ENCODE measurements around the gene PCDH7.

The PCDH7 gene

DNA sequence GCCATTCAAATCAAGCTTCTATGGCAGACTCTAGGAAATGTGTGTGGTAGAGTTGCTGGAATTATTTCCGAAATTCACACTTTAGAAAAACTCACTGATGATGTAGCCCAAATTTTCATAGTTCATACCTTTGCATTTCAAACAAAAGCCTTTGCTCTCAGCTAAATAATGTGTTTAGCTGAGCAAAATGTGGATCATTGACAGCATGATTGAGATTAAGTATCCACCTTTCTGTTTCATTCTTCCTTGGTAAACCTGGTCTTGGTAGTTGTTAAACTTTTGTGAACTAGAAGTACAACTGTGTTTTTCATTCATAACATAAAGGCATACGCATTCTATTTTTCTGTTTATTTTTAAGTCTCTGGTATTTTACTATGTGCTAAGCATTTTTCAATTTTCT lies 7.2 kb downstream of the PCDH7 start:
- Histone ChIP-seq H2AFZ (ENCODE audit: low read length) (no peak overlapping the region), H3K4me1 (ENCODE audit: insufficient read depth, low read length, severe bottlenecking) (no peaks in the 10 kb centered on the region), H3K79me2 (ENCODE audit: insufficient read depth, low read length) (no peaks in the 10 kb centered on the region), H3K9ac (ENCODE audit: low read length) (no peak overlapping the region), H3K27ac (ENCODE audit: low read depth, low read length, poor library complexity, severe bottlenecking) (no peak overlapping the region), H3K27me3 (ENCODE audit: insufficient read depth, low read length) (no peaks in the 10 kb centered on the region), H3K9me2 (ENCODE audit: low read depth, low read length) (no peaks in the 10 kb centered on the region), H3K4me3 (ENCODE audit: low read depth, low read length, poor library complexity, severe bottlenecking) (no peak overlapping the region), H3K36me3 (ENCODE audit: insufficient read depth, low read length) (no peaks in the 10 kb centered on the region), H3F3A (ENCODE audit: insufficient read depth, low read length) (no peaks in the 10 kb centered on the region), H4K20me1 (ENCODE audit: insufficient read depth, low read length) (no peaks in the 10 kb centered on the region), H3K9me3 (ENCODE audit: low read length) (no peaks in the 10 kb centered on the region), H3K4me2 (ENCODE audit: low read length) (no peak overlapping the region)
- no peak for TF ChIP-seq EZH2 (IDR thresholded peaks at IDR 0.05; ENCODE audit: borderline replicate concordance, low read length)
- TF ChIP-seq, protein P1, sequence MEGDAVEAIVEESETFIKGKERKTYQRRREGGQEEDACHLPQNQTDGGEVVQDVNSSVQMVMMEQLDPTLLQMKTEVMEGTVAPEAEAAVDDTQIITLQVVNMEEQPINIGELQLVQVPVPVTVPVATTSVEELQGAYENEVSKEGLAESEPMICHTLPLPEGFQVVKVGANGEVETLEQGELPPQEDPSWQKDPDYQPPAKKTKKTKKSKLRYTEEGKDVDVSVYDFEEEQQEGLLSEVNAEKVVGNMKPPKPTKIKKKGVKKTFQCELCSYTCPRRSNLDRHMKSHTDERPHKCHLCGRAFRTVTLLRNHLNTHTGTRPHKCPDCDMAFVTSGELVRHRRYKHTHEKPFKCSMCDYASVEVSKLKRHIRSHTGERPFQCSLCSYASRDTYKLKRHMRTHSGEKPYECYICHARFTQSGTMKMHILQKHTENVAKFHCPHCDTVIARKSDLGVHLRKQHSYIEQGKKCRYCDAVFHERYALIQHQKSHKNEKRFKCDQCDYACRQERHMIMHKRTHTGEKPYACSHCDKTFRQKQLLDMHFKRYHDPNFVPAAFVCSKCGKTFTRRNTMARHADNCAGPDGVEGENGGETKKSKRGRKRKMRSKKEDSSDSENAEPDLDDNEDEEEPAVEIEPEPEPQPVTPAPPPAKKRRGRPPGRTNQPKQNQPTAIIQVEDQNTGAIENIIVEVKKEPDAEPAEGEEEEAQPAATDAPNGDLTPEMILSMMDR (IDR thresholded peaks at IDR 0.05; ENCODE audit: low read length) = no peak

DNA sequence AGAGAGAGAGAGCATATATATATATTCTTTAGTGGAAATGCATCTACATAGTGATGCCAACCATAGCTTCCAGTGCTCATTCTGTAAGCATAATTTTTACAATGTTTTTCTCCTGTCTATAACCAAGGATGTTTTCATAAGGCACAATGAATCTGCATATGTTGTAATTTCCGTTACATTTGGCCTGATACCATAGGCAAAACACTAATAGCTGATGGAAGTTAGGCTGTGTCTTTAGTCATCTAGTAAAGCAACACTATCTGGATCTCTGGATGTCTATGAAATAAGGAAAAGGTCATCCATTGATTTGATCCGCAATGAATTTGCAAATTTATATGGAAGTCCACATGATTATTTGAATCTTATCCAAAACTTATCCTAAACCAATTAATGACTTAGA lies 8.1 kb downstream of the PCDH7 start:
- Histone ChIP-seq H2AFZ (ENCODE audit: low read length) (no peak overlapping the region), H3K79me2 (ENCODE audit: insufficient read depth, low read length) (no peaks in the 10 kb centered on the region), H3K27ac (ENCODE audit: low read depth, low read length, poor library complexity, severe bottlenecking) (no peak overlapping the region), H3K4me3 (ENCODE audit: low read depth, low read length, poor library complexity, severe bottlenecking) (no peak overlapping the region), H3K4me2 (ENCODE audit: low read length) (no peak overlapping the region), H3K4me1 (ENCODE audit: insufficient read depth, low read length, severe bottlenecking) (no peaks in the 10 kb centered on the region), H4K20me1 (ENCODE audit: insufficient read depth, low read length) (no peaks in the 10 kb centered on the region), H3K9me2 (ENCODE audit: low read depth, low read length) (no peaks in the 10 kb centered on the region), H3K9ac (ENCODE audit: low read length) (no peak overlapping the region), H3F3A (ENCODE audit: insufficient read depth, low read length) (no peaks in the 10 kb centered on the region), H3K36me3 (ENCODE audit: insufficient read depth, low read length) (no peaks in the 10 kb centered on the region), H3K9me3 (ENCODE audit: low read length) (no peaks in the 10 kb centered on the region), H3K27me3 (ENCODE audit: insufficient read depth, low read length) (no peaks in the 10 kb centered on the region)
- TF ChIP-seq, protein P1 (IDR thresholded peaks at IDR 0.05; ENCODE audit: low read length) = no peak
- TF ChIP-seq EZH2 (IDR thresholded peaks at IDR 0.05; ENCODE audit: borderline replicate concordance, low read length) = no peak

DNA sequence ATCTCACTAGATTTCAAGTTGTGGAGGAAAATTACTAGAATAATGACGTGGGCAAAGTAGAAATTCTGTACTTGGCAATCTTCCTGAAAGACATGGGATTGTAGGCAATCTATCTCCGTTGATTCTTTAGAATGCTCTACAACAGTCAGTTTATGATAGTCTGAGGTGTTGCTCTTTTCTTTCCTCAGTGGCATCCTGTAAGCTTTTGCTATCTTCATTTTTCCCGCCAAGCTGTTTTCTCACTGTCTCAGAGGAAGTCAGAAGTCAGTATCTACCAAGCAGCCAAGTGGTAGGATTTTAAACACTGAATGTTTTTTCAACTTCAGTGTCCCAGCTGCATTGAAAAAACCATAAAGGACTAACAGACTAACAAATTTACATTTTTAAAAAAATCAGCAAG lies 23.7 kb downstream of the PCDH7 start:
- H3F3A ChIP-seq (ENCODE audit: insufficient read depth, low read length) = no peaks in the 10 kb centered on the region
- H4K20me1 ChIP-seq (ENCODE audit: insufficient read depth, low read length) = no peaks in the 10 kb centered on the region

More for the DNA sequence above, 23.7 kb downstream of the PCDH7 start:
- H3K9me3 ChIP-seq (ENCODE audit: low read length) = no peaks in the 10 kb centered on the region
- no peaks in the 10 kb centered on the region for H3K9me2 ChIP-seq (ENCODE audit: low read depth, low read length)
- H3K79me2 ChIP-seq (ENCODE audit: insufficient read depth, low read length) = no peaks in the 10 kb centered on the region
- H3K4me1 ChIP-seq (ENCODE audit: insufficient read depth, low read length, severe bottlenecking) = no peaks in the 10 kb centered on the region
- no peaks in the 10 kb centered on the region for H3K27me3 ChIP-seq (ENCODE audit: insufficient read depth, low read length)
- no peak overlapping the region for H3K4me2 ChIP-seq (ENCODE audit: low read length)
- H2AFZ ChIP-seq (ENCODE audit: low read length) = no peak overlapping the region
- H3K4me3 ChIP-seq (ENCODE audit: low read depth, low read length, poor library complexity, severe bottlenecking) = no peak overlapping the region
- H3K27ac ChIP-seq (ENCODE audit: low read depth, low read length, poor library complexity, severe bottlenecking) = no peak overlapping the region
- no peaks in the 10 kb centered on the region for H3K36me3 ChIP-seq (ENCODE audit: insufficient read depth, low read length)
- TF ChIP-seq EZH2 (IDR thresholded peaks at IDR 0.05; ENCODE audit: borderline replicate concordance, low read length) = no peak
- TF ChIP-seq, protein P1 (IDR thresholded peaks at IDR 0.05; ENCODE audit: low read length) = no peak
- no peak overlapping the region for H3K9ac ChIP-seq (ENCODE audit: low read length)

Measured in OCI-LY1 (cell line).